GM18861 (cell line): ENCODE data around the gene LAMB1.

Source experiments
- ATAC-seq: cut with Tn5 transposase; IDR thresholded peaks from one replicate; pipeline ENCODE4 v1.9.1; 2021; ENCODE audit not compliant: unreplicated experiment

LAMB1 gene

DNA sequence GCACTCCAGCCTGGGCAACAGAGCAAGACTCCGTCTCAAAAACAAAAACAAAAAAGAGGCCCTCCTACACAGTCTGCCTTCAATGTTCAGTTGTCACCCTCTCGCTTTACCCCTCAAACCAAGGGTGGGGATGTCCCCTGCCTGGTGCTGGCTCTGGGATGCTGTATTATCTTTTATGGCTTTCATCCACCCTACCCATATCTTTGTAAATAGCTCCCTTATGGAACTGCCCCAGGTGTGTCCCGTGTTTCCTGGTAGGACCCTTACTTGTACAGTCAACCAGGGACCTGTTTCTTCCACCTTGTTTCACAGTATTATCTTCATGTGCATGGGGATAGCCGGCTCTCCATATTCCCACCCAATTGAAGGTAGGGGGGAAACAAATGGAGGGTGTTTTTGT, 15.7 kb upstream of the LAMB1 start:
- no peak for ATAC-seq

DNA sequence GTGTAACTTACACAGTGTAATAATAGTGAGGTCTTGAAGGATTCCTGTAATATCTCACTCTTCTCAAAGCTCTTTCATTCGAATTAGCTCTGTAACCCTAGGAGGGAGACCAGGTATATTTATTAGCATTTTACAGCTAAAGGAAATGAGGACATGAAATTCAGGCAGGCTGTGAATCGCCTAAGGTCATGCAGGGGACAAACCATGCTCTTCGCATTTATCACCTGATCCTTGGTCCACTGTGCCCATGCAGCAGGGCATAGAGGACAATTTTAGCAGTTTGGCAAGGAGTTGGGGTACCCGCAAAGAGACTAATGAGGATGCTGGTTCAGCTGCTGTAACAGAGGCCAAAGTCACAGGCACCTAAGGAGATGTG, 14.8 kb upstream of the LAMB1 start:
- ATAC-seq, result no peak

DNA sequence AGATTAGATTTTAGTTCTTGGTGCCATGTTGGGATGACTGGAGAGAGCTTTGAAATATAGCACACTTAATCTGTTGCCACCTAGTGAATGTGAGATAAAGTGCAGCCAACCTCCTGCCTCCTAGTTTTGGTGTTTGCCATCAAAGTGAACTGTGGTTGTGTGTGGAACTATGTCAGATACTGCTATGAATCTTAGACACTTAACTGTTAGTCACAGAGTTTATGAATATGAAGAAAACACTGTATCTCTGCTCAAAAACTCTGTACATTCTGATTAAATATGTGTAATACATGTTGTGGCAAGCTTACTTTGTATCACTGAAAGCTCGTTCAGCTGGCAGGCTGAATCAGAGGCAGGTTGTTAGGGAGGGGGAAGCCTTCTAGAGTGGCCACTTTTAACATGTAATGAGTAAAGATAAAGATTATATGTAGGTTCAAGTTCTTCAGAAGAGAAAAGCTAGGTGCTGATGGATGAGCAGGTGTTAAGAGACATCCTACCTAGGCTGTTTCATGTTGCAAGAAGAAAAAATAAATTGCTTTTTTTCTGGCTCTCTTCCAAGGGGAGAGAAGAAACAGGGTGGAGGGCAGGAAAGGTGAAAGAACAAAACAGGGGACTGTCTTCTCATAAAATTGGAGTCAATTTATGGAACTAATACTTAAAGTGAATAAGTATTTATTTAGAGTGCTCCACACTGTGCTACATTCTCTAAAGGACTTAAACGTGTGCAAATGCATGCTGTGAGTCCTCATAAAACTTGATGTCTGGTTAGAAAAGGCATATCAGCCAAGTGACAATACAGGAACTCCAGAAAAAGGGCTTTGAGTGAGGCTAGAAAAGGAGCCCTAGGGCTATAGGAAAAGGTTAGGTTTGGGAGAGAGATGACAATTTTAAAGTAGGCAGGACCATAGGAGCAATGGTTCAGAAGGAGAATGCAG, 14.1 kb upstream of the LAMB1 start:
- ATAC-seq, result peak; percentile 75

DNA sequence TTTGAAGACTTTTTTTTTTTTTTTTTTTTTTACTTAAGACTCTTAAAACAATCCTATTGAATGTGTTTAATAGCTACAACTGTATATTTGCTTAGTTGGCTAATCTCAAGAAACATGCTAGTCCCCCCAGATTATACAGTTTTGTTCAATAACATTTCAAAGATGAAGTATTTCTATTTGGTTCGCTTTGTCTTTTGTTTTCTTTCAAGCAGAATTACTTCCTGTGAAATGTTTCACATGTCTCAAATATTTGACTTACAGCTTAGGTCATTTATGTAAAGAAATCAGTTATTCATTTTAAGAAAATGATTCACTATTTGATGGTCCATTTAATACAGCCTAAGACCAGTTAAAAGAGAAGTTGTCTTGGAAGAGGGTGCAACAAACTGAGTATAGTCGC, 12.8 kb upstream of the LAMB1 start:
- ATAC-seq, result no peak

GRCh38 chr7:108014747-108015682, 12.1 kb upstream of the LAMB1 start:
- no peak for ATAC-seq

- no peak for ATAC-seq
Measured at GRCh38 chr7:108014215-108014614, 11.3 kb upstream of the LAMB1 start.

GRCh38 chr7:108012499-108013430, 9.8 kb upstream of the LAMB1 start:
- no peak for ATAC-seq

DNA sequence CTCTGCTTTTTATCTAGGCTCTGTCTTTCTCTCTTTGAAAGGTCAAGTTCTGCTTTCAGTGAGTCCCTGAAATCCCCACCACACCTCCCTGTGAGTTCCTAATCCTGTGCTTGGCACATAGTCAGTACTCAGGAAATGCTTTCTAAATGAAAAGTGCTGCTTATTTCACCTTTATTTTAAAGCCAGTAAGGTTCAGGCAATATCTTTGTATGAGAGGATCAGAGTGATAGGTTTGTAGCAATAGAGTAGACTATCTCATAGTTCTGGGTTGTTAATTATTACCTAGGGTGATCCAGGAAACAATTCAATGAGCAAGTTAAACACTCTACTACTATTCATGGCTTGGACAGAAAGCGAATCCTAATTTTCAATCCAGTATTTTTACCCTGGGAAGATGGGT, 7.4 kb upstream of the LAMB1 start:
- peak; percentile 66 for ATAC-seq

- ATAC-seq, result no peak
Measured at GRCh38 chr7:108009873-108010272, 6.9 kb upstream of the LAMB1 start.

- no peak for ATAC-seq
Measured at GRCh38 chr7:108008827-108009226, 5.9 kb upstream of the LAMB1 start.

DNA sequence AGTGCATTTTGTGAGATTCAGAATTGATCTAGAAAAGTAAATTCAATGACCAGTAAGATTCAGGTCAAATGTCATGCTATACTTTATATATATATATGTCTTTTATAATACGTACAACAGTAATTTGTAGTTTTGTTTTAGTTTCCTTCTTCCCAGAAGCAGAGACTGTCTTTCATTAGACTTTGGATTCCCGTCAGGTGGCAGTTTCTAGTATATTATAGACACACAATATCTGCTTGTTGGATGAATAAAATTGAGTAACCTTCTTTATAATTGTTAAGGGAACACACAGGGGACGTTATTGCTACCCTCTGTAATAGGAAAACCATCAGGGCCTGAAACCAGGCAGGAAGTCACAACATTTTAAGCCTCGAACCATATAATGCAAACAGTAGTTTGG, 5.3 kb upstream of the LAMB1 start:
- no peak for ATAC-seq

GRCh38 chr7:108007762-108008161, 4.8 kb upstream of the LAMB1 start:
- no peak for ATAC-seq

DNA sequence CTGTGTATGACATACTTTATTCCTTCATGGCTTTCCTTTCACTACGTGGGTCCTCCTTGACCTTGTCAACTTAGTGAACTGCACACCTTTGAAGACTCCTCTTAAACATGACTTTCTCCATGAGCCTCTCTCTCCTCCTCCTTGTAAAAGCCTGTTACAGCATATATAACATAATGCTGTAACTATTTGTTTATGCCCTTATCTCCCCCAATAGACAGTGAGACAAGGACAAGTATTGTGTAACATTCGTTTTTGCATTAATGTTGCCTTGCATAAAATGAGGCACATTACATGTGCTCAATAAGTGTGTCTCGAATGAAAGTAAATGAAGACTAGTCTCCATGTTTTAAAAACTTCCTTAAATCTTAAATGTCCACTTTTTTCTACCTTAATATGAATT, 4.3 kb upstream of the LAMB1 start:
- no peak for ATAC-seq

GRCh38 chr7:108004220-108005142, 1.5 kb upstream of the LAMB1 start:
- ATAC-seq, result peak; percentile 88

GRCh38 chr7:108003599-108003935, 606 bp upstream of the LAMB1 start:
- ATAC-seq, result no peak

DNA sequence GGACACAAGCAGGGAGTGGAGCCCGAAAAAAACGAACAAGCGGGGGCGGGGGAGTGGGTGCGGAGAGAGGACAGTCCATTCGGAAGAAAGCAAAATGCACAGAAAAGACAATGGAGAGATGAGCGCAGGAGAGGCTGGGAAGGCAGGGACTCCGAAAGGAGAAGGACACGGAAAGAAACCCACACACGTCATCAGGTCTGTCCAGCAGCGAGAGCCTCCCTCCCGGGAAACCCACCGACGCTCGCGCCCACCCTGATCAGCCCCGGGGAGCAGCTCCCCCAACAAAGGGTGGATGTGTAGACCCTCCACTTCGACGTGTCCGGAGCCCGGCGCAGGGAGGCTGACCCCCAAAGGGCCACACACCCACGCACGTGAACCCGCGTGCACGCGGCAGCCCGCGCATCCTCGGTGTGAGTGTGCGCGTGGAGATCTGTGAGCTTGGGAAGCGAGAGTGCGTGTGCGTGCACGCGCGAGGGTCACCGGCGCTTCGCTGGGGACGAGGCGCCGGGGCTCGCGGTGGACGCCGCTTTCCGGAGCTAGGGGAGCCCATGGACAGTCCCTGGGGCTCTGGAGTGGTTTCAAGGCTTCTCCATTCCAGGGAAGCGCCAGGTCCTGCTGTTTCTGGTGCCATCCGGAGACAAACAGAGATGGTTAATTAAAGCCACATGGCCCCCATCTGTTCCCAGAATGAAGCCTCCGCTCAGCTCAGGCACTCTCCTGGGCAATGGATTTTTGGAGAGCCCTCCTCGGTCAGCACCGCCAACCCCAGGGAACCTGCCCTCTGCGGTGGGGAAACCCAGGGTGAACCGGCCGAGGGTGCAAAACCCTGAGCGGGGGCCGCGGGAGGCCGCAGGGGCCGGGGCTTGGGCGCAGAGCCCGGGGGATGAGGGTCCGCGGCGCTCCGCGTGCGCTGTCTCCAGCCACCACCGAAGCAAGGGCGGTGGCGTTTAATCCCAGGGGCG, 916 bp downstream of the LAMB1 start:
- ATAC-seq, result no peak

DNA sequence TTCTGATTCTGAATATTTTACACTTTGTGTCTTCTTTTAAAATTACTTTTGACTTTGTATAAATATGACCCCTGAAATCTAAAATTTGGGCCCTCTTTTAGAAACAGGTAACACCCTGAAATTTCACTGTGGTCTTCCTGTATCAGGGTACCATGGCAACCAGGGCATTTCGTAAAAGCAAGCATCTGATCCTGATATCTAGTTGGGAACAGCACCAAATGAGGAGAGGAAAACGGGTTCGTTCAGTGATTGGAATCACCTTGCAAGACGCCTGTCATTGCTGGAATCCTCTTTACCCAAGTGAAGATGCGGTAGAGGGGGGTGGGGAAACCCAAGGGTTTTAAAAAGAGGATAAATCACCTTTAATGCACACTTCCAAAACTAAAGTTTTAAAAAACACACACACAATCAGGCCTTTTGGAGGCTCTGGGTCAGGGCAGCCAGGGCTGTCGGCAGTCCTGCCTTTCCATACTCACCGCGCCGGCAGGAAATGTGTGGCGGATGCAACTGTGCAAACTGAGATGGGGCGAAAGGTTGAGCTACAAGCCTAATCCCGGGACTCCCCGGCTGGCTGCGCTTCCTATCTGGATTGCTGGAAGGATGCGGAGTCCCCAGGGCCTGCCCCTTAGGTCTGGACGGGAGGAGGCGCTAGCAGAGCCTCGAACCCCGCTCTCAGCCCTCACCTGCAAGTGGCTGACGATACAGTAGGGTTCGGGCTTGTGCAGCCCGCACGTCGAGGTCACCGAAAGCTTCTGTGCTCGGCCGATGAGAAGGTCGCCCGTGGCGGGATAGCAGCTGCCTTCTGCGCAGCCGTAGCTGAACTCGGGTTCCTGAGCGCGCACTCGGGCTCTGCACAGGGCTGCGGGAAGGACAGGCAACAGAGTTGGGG, 1.8 kb downstream of the LAMB1 start:
- ATAC-seq, result no peak
